GM18867 (cell line): Measurements from ENCODE around the gene PARD3B.

ENCODE experiments used
- ATAC-seq: cut with Tn5 transposase; IDR thresholded peaks from one replicate; pipeline ENCODE4 v1.9.1; 2021; ENCODE audit warnings: mild to moderate bottlenecking, moderate library complexity; ENCODE audit not compliant: unreplicated experiment

PARD3B gene

GRCh38 chr2:205658068-205658467, 1112.8 kb downstream of the PARD3B start:
- no peak for ATAC-seq

GRCh38 chr2:205658572-205658971, 1113.3 kb downstream of the PARD3B start:
- no peak for ATAC-seq

- no peak for ATAC-seq
Measured at GRCh38 chr2:205659922-205660321, 1114.6 kb downstream of the PARD3B start.

- ATAC-seq = peak; percentile 65
Measured at GRCh38 chr2:205660521-205661124, 1115.3 kb downstream of the PARD3B start.

- no peak for ATAC-seq
Measured at GRCh38 chr2:205661281-205661680, 1116.0 kb downstream of the PARD3B start.

GRCh38 chr2:205662206-205662965, 1117.1 kb downstream of the PARD3B start:
- no peak for ATAC-seq

GRCh38 chr2:205665791-205666190, 1120.5 kb downstream of the PARD3B start:
- ATAC-seq = no peak
